HepG2 (cell line): Measurements from ENCODE around the gene ANKAR. TPM values are rescaled to one million over a fixed set of nuclear protein-coding genes. Genes with fewer than 3 reads are reported as not detected.

ENCODE experiments used
- CENPX ChIP-seq: sonication (generic); formaldehyde crosslinking; IDR thresholded peaks from 2 replicates; pipeline ENCODE4 v1.9.0; 2021; ENCODE audit warnings: mild to moderate bottlenecking, missing genetic modification reagents, moderate library complexity
- IKZF1 ChIP-seq: fragments of 450-650 bp; IDR thresholded peaks from 2 replicates; pipeline ENCODE4 v1.7.1; 2016
- RXRB ChIP-seq: IDR thresholded peaks from 2 replicates; pipeline ENCODE4 v1.6.1; 2016; ENCODE audit warnings: borderline replicate concordance, missing genetic modification reagents, missing compliant biosample characterization
- WIZ ChIP-seq: sonication (generic); formaldehyde crosslinking; IDR thresholded peaks from 2 replicates; pipeline ENCODE4 v1.5.1; 2020; ENCODE audit warnings: mild to moderate bottlenecking, missing genetic modification reagents
- ZC3H13 ChIP-seq: sonication (generic); formaldehyde crosslinking; IDR thresholded peaks from 2 replicates; pipeline ENCODE4 v1.8.1; 2023; ENCODE audit warnings: mild to moderate bottlenecking, missing genetic modification reagents, moderate library complexity
- ZNF224 ChIP-seq: sonication (generic); formaldehyde crosslinking; IDR thresholded peaks from 2 replicates; pipeline ENCODE4 v1.5.0; 2020; ENCODE audit warnings: mild to moderate bottlenecking, missing genetic modification reagents
- ZNF263 ChIP-seq: sonication (generic); formaldehyde crosslinking; IDR thresholded peaks from 2 replicates; pipeline ENCODE4 v1.4.0; 2020; ENCODE audit warnings: missing genetic modification reagents
- ZNF629 ChIP-seq: sonication (generic); formaldehyde crosslinking; conservative IDR thresholded peaks from 2 replicates; pipeline ENCODE4 v1.5.0; 2020; ENCODE audit warnings: missing genetic modification reagents
- ZNF780A ChIP-seq: sonication (generic); formaldehyde crosslinking; IDR thresholded peaks from 2 replicates; pipeline ENCODE4 v1.8.0; 2022; ENCODE audit warnings: mild to moderate bottlenecking, missing genetic modification reagents, moderate library complexity
- ZNF839 ChIP-seq: sonication (generic); formaldehyde crosslinking; IDR thresholded peaks from 2 replicates; pipeline ENCODE4 v1.4.0; 2020; ENCODE audit warnings: missing genetic modification reagents, mild to moderate bottlenecking, borderline replicate concordance
- ZSCAN21 ChIP-seq: sonication (generic); formaldehyde crosslinking; IDR thresholded peaks from 2 replicates; pipeline ENCODE4 v1.8.0; 2022; ENCODE audit warnings: mild to moderate bottlenecking, missing genetic modification reagents, moderate library complexity, borderline replicate concordance
- polyA plus RNA-seq, 8 experiments: library from polyadenylated mRNA; depleted of rRNA in 3 of 8; stranded (reverse) in 7 of 8; unstranded in 1 of 8; fragments of >200 nt; fragmentation: Illumina TruSeq in 4 of 8; extraction: Trizol in 4 of 8; gene quantifications; 2 replicates each; pipeline versions ENCODE4 v1.2.1 to v1.2.3, GENCODE V29; 2011 to 2016; ENCODE audit warnings: low read depth in 4 of 8, missing spikeins in 1 of 8, mixed read lengths in 1 of 8; ENCODE audit not compliant: insufficient read depth in 1 of 8
- total RNA-seq, 5 experiments: library from RNA; depleted of rRNA; stranded (reverse); fragments of >200 nt; fragmentation: Illumina TruSeq; extraction: Trizol; gene quantifications; 2 replicates each; pipeline ENCODE4 v1.2.3, GENCODE V29; 2016; ENCODE audit warnings: low read depth in 1 of 5
- TF ChIP-seq, protein P1 (sequence below): sonication (generic); formaldehyde crosslinking; IDR thresholded peaks from 2 replicates; pipeline ENCODE4 v1.5.0; 2020; ENCODE audit warnings: mild to moderate bottlenecking, missing genetic modification reagents
- TF ChIP-seq, protein P2 (sequence below): sonication (generic); formaldehyde crosslinking; IDR thresholded peaks from 2 replicates; pipeline ENCODE4 v1.5.0; 2020; ENCODE audit warnings: missing genetic modification reagents, mild to moderate bottlenecking, borderline replicate concordance

ANKAR gene
- total and polyA plus RNA-seq, 2 of the 13 experiments (the other 11 are each of a cell fraction or from before 2014, with no cell fraction given): 3.6 to 5.0 TPM

DNA sequence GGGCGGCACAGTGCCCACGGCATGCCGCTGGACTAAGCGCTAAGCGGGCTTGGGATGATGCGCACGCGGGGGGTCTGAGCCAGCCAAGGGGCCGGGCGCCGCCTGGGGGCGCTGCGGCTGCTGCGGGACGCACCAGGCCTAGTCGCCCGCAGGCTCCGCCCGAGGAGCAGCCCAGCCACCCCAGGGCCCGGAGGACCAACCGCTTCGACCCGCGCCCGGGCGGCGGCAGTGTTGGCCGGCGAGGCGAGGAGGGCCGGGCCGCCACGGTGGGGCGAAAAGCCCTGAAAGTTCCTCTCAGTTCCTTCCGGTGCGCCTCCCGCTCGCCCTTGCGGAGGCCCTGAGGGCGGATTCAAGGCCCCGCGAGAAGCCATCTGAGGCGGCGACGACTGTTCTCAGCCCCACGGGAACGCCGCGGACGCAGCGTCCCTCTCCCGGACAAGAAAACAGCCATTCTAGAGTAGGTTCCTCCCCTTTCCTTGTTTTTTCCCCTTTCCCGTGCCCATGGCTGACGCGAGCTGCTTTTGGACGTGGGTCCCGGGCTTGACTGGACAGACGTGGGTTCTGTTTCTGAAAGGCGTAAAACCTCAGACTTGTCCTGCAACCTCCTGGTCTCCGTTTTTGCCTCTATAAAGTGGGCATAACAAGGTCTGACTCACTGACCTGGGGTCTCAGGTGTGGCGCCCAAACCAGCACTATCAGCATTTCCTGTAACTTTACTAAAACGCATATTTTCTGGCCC, at the start of gene ANKAR (continued):
- TF ChIP-seq ZSCAN21 (peak; percentile 98; the same call in 1 of the 2 replicates), IKZF1 (no peak), ZC3H13 (CRISPR knock-in tag) (peak; percentile 95), CENPX (CRISPR knock-in tag) (no peak), ZNF780A (CRISPR knock-in tag) (no peak), ZNF839 (CRISPR knock-in tag) (no peak), WIZ (CRISPR knock-in tag) (peak; percentile 59), ZNF263 (peak; percentile 80), ZNF224 (CRISPR knock-in tag) (peak; percentile 99), RXRB (peak; percentile 73), ZNF629 (peak; percentile 79)
- TF ChIP-seq, protein P1, sequence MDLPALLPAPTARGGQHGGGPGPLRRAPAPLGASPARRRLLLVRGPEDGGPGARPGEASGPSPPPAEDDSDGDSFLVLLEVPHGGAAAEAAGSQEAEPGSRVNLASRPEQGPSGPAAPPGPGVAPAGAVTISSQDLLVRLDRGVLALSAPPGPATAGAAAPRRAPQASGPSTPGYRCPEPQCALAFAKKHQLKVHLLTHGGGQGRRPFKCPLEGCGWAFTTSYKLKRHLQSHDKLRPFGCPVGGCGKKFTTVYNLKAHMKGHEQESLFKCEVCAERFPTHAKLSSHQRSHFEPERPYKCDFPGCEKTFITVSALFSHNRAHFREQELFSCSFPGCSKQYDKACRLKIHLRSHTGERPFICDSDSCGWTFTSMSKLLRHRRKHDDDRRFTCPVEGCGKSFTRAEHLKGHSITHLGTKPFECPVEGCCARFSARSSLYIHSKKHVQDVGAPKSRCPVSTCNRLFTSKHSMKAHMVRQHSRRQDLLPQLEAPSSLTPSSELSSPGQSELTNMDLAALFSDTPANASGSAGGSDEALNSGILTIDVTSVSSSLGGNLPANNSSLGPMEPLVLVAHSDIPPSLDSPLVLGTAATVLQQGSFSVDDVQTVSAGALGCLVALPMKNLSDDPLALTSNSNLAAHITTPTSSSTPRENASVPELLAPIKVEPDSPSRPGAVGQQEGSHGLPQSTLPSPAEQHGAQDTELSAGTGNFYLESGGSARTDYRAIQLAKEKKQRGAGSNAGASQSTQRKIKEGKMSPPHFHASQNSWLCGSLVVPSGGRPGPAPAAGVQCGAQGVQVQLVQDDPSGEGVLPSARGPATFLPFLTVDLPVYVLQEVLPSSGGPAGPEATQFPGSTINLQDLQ (CRISPR knock-in tag): peak; percentile 96
- TF ChIP-seq, protein P2, sequence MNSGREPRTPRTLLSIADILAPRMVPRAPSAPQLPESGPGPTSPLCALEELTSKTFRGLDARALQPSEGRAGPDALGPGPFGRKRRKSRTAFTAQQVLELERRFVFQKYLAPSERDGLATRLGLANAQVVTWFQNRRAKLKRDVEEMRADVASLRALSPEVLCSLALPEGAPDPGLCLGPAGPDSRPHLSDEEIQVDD: no peak; the same call in 1 of the 2 replicates
- TF ChIP-seq, all 625 proteins: peak for 425
